Liver (tissue), 9 donors: ENCODE data around the gene TACR2. TPM values are rescaled to one million over a fixed set of nuclear protein-coding genes. Genes with fewer than 3 reads are reported as not detected.

Experiments used
- DNase-seq: peaks from one replicate; pipeline ENCODE4 v3.0.0-alpha.2; 2017; ENCODE audit warnings: low spot score
- H3K27ac ChIP-seq, 2 donors: one replicate each; pipeline ENCODE4 v1.7.0; 2013; ENCODE audit warnings: inconsistent platforms in 2 of 2, low read length in 2 of 2, control low read depth in 1 of 2, low read depth in 1 of 2, mild to moderate bottlenecking in 1 of 2
- H3K27me3 ChIP-seq, 4 donors: one replicate each; pipeline versions ENCODE4 v1.6.1 to v1.7.0; 2013; ENCODE audit warnings: low read length in 3 of 4, inconsistent platforms in 1 of 4, mild to moderate bottlenecking in 1 of 4, moderate library complexity in 1 of 4; ENCODE audit not compliant: control insufficient read depth in 4 of 4, insufficient read depth in 4 of 4
- H3K36me3 ChIP-seq, 4 donors: one replicate each; pipeline versions ENCODE4 v1.6.1 to v1.7.0; 2013; ENCODE audit warnings: low read length in 3 of 4, mild to moderate bottlenecking in 3 of 4, low read depth in 1 of 4, moderate library complexity in 1 of 4; ENCODE audit not compliant: control insufficient read depth in 4 of 4, insufficient read depth in 3 of 4
- H3K4me1 ChIP-seq, 4 donors: one replicate each; pipeline versions ENCODE4 v1.6.1 to v1.7.0; 2013; ENCODE audit warnings: low read length in 3 of 4, mild to moderate bottlenecking in 3 of 4, moderate library complexity in 1 of 4; ENCODE audit not compliant: control insufficient read depth in 4 of 4, insufficient read depth in 4 of 4
- H3K4me3 ChIP-seq, 3 donors: one replicate each; pipeline versions ENCODE4 v1.6.1 to v1.7.0; 2013; ENCODE audit warnings: low read length in 3 of 3, control low read depth in 1 of 3, low read depth in 1 of 3, mild to moderate bottlenecking in 1 of 3
- H3K9ac ChIP-seq, 2 donors: one replicate each; pipeline ENCODE4 v1.7.0; 2013; ENCODE audit warnings: low read length in 2 of 2, mild to moderate bottlenecking in 2 of 2, moderate library complexity in 2 of 2, control low read depth in 1 of 2, low read depth in 1 of 2
- H3K9me3 ChIP-seq, 4 donors: one replicate each; pipeline versions ENCODE4 v1.6.1 to v1.7.0; 2013; ENCODE audit warnings: low read length in 3 of 4; ENCODE audit not compliant: control insufficient read depth in 4 of 4
- ATF3 ChIP-seq: IDR thresholded peaks from 2 replicates; pipeline ENCODE4 v1.6.1; 2016; ENCODE audit warnings: antibody characterized with exemption
- CTCF ChIP-seq: fragments of 150-350 bp; IDR thresholded peaks from 2 replicates; pipeline ENCODE4 v1.5.1; 2017; ENCODE audit warnings: improper control_type of control experiment, low read depth, low read length; ENCODE audit not compliant: missing input control
- EGR1 ChIP-seq, 2 donors: IDR thresholded peaks; 2 replicates each; pipeline ENCODE4 v1.6.1; 2016 to 2018; ENCODE audit warnings: antibody characterized with exemption in 2 of 2, low read depth in 2 of 2
- FOXA1 ChIP-seq: IDR thresholded peaks from 2 replicates; pipeline ENCODE4 v1.6.1; 2016; ENCODE audit warnings: antibody characterized with exemption
- FOXA2 ChIP-seq: IDR thresholded peaks from 2 replicates; pipeline ENCODE4 v1.6.1; 2016; ENCODE audit warnings: antibody characterized with exemption
- GABPA ChIP-seq, 2 donors: IDR thresholded peaks in 1 of 2; conservative IDR thresholded peaks in 1 of 2; 2 replicates each; pipeline ENCODE4 v1.6.1; 2016; ENCODE audit warnings: antibody characterized with exemption in 2 of 2, mild to moderate bottlenecking in 1 of 2, moderate library complexity in 1 of 2
- HNF4A ChIP-seq, 2 donors: conservative IDR thresholded peaks; 2 replicates each; pipeline ENCODE4 v1.6.1; 2016; ENCODE audit warnings: antibody characterized with exemption in 2 of 2, mild to moderate bottlenecking in 2 of 2
- HNF4G ChIP-seq: IDR thresholded peaks from 2 replicates; pipeline ENCODE4 v1.6.1; 2016; ENCODE audit warnings: antibody characterized with exemption
- JUND ChIP-seq, 2 donors: IDR thresholded peaks; 2 replicates each; pipeline ENCODE4 v1.6.1; 2016; ENCODE audit warnings: antibody characterized with exemption in 2 of 2
- NR2F2 ChIP-seq: IDR thresholded peaks from 2 replicates; pipeline ENCODE4 v1.6.1; 2016; ENCODE audit warnings: antibody characterized with exemption
- RAD21 ChIP-seq, 2 donors: IDR thresholded peaks; 2 replicates each; pipeline ENCODE4 v1.6.1; 2016; ENCODE audit warnings: antibody characterized with exemption in 2 of 2, mild to moderate bottlenecking in 2 of 2
- REST ChIP-seq: IDR thresholded peaks from 2 replicates; pipeline ENCODE4 v1.6.1; 2016; ENCODE audit warnings: antibody characterized with exemption, mild to moderate bottlenecking
- RXRA ChIP-seq, 2 donors: IDR thresholded peaks; 2 replicates each; pipeline ENCODE4 v1.6.1; 2017 to 2018; ENCODE audit warnings: antibody characterized with exemption in 2 of 2, mild to moderate bottlenecking in 1 of 2
- SP1 ChIP-seq: IDR thresholded peaks from 2 replicates; pipeline ENCODE4 v1.6.1; 2018; ENCODE audit warnings: antibody characterized with exemption, mild to moderate bottlenecking
- TAF1 ChIP-seq: conservative IDR thresholded peaks from 2 replicates; pipeline ENCODE4 v1.6.1; 2016; ENCODE audit warnings: antibody characterized with exemption, mild to moderate bottlenecking
- ZBTB33 ChIP-seq: IDR thresholded peaks from 2 replicates; pipeline ENCODE4 v1.6.1; 2016; ENCODE audit warnings: antibody characterized with exemption
- WGBS: extraction: QIAGEN DNeasy Blood & Tissue Kit; methylation state at CpG from one replicate; pipeline ENCODE4 v1.1.7; 2013; 5-methylcytosine and 5-hydroxymethylcytosine counted together
- polyA plus RNA-seq, 2 donors: library from polyadenylated mRNA; stranded (reverse) in 1 of 2; unstranded in 1 of 2; fragments of 200-250 nt in 1 of 2; fragments of >200 nt in 1 of 2; fragmentation: Nextera tagmentation in 1 of 2; extraction: Ambion mirVana in 1 of 2; gene quantifications; one replicate each; pipeline versions ENCODE4 v1.2.1 to v1.2.3, GENCODE V29; 2013 to 2015
- total RNA-seq, 2 donors: library from RNA; depleted of rRNA; stranded (reverse); fragments of >200 nt; gene quantifications; one replicate each; pipeline ENCODE4 v1.2.3, GENCODE V29; 2014
- donor health status: healthy.
- donor health status: healthy.
- donor health status: healthy.
- donor health status: healthy.
- donor health status: healthy.

Gene TACR2
- total and polyA plus RNA-seq, 4 donors, result 0.08 to 0.18 (median 0.12) TPM; not detected in 1

GRCh38 chr10:69367469-69367868 is 49.2 kb downstream of the TACR2 start:
- no peak overlapping the region for H3K9ac ChIP-seq
- H3K27ac ChIP-seq, result no peak overlapping the region
- DNase-seq, result no peak
- H3K4me3 ChIP-seq, result no peak overlapping the region
- H3K36me3 ChIP-seq, result peaks cover 0 to 2% (median under 1%) of the 10 kb centered on the region in 4 donors
- no peaks in the 10 kb centered on the region for H3K9me3 ChIP-seq
- 89% methylated on average over 4 of the region's 4 CpGs for WGBS
- H3K4me1 ChIP-seq, result peaks cover 0 to 2% (median 0%) of the 10 kb centered on the region in 4 donors
- no peaks in the 10 kb centered on the region for H3K27me3 ChIP-seq
- TF ChIP-seq FOXA2 (no peak), RXRA (IDR thresholded peaks at IDR 0.05) (no peak), HNF4A (conservative IDR thresholded peaks at IDR 0.05) (no peak), ZBTB33 (no peak), ATF3 (no peak), EGR1 (IDR thresholded peaks at IDR 0.05; ENCODE audit: low read depth in 2 of 2) (no peak), HNF4G (no peak), JUND (IDR thresholded peaks at IDR 0.05) (no peak), RAD21 (IDR thresholded peaks at IDR 0.05) (no peak), SP1 (no peak), NR2F2 (no peak), TAF1 (no peak), GABPA (IDR thresholded peaks at IDR 0.05 in 1 of 2, conservative IDR thresholded peaks at IDR 0.05 in 1 of 2) (no peak), REST (no peak), CTCF (no peak)

- no peak for DNase-seq
- Histone ChIP-seq H3K27me3 (no peaks in the 10 kb centered on the region), H3K27ac (no peak overlapping the region), H3K4me1 (peaks cover 0 to 2% (median 0%) of the 10 kb centered on the region in 4 donors), H3K9me3 (no peaks in the 10 kb centered on the region), H3K36me3 (peaks cover 0 to 2% (median under 1%) of the 10 kb centered on the region in 4 donors), H3K4me3 (no peak overlapping the region), H3K9ac (no peak overlapping the region)
- TF ChIP-seq FOXA1 (no peak), NR2F2 (no peak), HNF4A (conservative IDR thresholded peaks at IDR 0.05) (no peak), TAF1 (no peak)
- 98% methylated on average over 5 of the region's 5 CpGs for WGBS
Observed at GRCh38 chr10:69366738-69367137, 50.0 kb downstream of the TACR2 start.
